ENCODE results near the gene ITPA. TPM values are rescaled to one million over a fixed set of nuclear protein-coding genes. Genes with fewer than 3 reads are reported as not detected.

ITPA gene
- total and polyA plus RNA-seq, 2 of the 4 experiments (the other 2 are of a cell fraction) = 32.4 to 49.0 TPM

DNA sequence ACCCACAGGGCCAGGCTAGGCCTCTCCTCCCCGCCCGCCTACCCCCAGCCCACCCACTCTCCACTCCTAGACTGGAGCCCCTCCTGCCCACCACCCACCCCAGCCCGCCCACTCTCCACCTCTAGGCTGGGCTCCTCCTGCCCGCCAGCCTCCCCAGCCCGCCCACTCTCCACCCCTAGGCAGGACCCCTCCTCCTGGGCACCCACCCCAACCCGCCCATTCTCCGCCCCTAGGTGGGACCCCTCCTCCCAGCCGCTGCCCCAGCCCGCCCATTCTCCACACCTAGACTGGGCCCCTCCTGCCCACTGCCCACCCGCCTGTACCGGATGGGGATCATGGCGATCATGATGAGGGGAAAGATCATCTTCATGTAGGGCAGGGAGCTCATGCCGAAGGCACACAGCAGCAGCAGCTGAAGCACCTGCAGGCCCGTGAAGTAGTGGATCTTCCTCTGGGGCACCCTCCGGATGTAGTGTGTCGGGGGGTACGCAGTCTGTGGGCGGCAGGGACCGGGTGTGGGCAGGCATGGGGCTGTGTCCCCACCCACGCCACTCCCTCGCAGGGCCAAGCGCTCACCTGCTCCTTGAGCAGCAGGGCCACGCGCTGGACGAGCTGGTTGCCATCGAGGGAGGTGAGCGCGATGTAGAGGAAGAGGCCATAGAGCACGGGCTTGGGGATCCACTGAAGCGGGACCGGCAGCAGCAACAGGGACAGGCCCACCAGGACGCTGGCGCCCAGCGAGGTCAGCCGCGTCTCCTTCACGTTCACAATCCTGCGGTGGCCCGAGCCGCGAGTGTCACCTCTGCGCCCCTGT, 18.8 kb downstream of the ITPA start:
- no TSS peak for BruUV-seq (replicated peaks)

More for the DNA sequence above, 18.8 kb downstream of the ITPA start:
- Histone ChIP-seq H3K14ac (replicated peaks; ENCODE audit: low read depth, low read length) (no peak overlapping the region), H3K4me1 (ENCODE audit: control insufficient read depth, insufficient read depth, low read length) (no peaks in the 10 kb centered on the region), H2BK120ac (ENCODE audit: low read depth, low read length) (no peak overlapping the region), H3K4me3 (ENCODE audit: insufficient read depth, low read depth, low read length) (no peak overlapping the region), H2BK15ac (ENCODE audit: low read depth, low read length) (no peak overlapping the region), H2BK20ac (ENCODE audit: low read depth, low read length) (no peak overlapping the region), H3K4me2 (ENCODE audit: low read depth, low read length) (no peak overlapping the region), H2AK9ac (replicated peaks; ENCODE audit: low read depth, low read length, poor library complexity) (no peak overlapping the region), H3K79me1 (ENCODE audit: low read depth in 1 of 2, low read length in 2 of 2) (no peaks in the 10 kb centered on the region), H3K27me3 (ENCODE audit: control insufficient read depth, insufficient read depth, low read length) (no peaks in the 10 kb centered on the region), H4K8ac (ENCODE audit: low read depth in 2 of 2, low read length in 2 of 2) (no peak overlapping the region), H3K9me1 (ENCODE audit: insufficient read depth, low read length) (no peaks in the 10 kb centered on the region), H4K5ac (ENCODE audit: low read depth, low read length) (no peak overlapping the region), H3K56ac (ENCODE audit: extremely low read depth, insufficient read depth, low read length) (no peak overlapping the region), H3K4ac (ENCODE audit: low read depth, low read length) (no peak overlapping the region), H2AK5ac (ENCODE audit: low read depth, low read length) (no peak overlapping the region), H3K23ac (ENCODE audit: low read depth, low read length) (no peak overlapping the region), H4K91ac (ENCODE audit: insufficient read depth, low read depth, low read length) (no peak overlapping the region), H3K36me3 (ENCODE audit: control insufficient read depth, insufficient read depth, low read length) (peaks cover 7% of the 10 kb centered on the region; the same call in 1 of the 2 replicates), H3K9ac (ENCODE audit: low read depth, low read length) (no peak overlapping the region), H4K20me1 (ENCODE audit: insufficient read depth, low read length) (no peaks in the 10 kb centered on the region), H2AFZ (replicated peaks; ENCODE audit: low read length, poor library complexity) (peak overlapping the region; percentile 43), H3K27ac (ENCODE audit: insufficient read depth, low read length) (no peak overlapping the region), H2BK5ac (ENCODE audit: low read depth, low read length, poor library complexity, severe bottlenecking) (no peak overlapping the region), H3K9me3 (ENCODE audit: control insufficient read depth, insufficient read depth, low read length) (no peaks in the 10 kb centered on the region), H3K18ac (ENCODE audit: low read depth, low read length) (no peak overlapping the region)
- WGBS, 2 experiments (ENCODE audit: extremely low coverage in 2 of 2, insufficient read length in 1 of 2) = 89% methylated on average over 25 of the region's 42 CpGs; no CpG with 5 or more reads in 1 of the 2 experiments
- TF ChIP-seq BHLHE40 (IDR thresholded peaks at IDR 0.05; ENCODE audit: low read depth, low read length) (no peak), MXI1 (IDR thresholded peaks at IDR 0.05; ENCODE audit: borderline replicate concordance, low read depth, low read length) (no peak), FOS (IDR thresholded peaks at IDR 0.05; ENCODE audit: low read depth, low read length) (no peak), NFE2L2 (IDR thresholded peaks at IDR 0.05; ENCODE audit: low read depth, low read length) (no peak), MAFK (IDR thresholded peaks at IDR 0.05; ENCODE audit: low read depth, low read length) (no peak), CHD1 (IDR thresholded peaks at IDR 0.05; ENCODE audit: low read depth, low read length) (no peak), CEBPB (IDR thresholded peaks at IDR 0.05; ENCODE audit: low read depth, low read length) (no peak), RCOR1 (IDR thresholded peaks at IDR 0.05; ENCODE audit: insufficient replicate concordance, low read length) (no peak), POLR2A (IDR thresholded peaks at IDR 0.05; ENCODE audit: low read depth, low read length) (no peak), RAD21 (IDR thresholded peaks at IDR 0.05; ENCODE audit: low read length) (no peak), SMC3 (IDR thresholded peaks at IDR 0.05; ENCODE audit: low read depth, low read length) (no peak), MAZ (IDR thresholded peaks at IDR 0.05; ENCODE audit: borderline replicate concordance, low read depth, low read length) (no peak), RFX5 (IDR thresholded peaks at IDR 0.05; ENCODE audit: low read depth, low read length) (no peak)
- TF ChIP-seq, protein P1, sequence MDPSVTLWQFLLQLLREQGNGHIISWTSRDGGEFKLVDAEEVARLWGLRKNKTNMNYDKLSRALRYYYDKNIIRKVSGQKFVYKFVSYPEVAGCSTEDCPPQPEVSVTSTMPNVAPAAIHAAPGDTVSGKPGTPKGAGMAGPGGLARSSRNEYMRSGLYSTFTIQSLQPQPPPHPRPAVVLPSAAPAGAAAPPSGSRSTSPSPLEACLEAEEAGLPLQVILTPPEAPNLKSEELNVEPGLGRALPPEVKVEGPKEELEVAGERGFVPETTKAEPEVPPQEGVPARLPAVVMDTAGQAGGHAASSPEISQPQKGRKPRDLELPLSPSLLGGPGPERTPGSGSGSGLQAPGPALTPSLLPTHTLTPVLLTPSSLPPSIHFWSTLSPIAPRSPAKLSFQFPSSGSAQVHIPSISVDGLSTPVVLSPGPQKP (IDR thresholded peaks at IDR 0.05; ENCODE audit: borderline replicate concordance, low read depth, low read length) = no peak
- TF ChIP-seq, protein P2, sequence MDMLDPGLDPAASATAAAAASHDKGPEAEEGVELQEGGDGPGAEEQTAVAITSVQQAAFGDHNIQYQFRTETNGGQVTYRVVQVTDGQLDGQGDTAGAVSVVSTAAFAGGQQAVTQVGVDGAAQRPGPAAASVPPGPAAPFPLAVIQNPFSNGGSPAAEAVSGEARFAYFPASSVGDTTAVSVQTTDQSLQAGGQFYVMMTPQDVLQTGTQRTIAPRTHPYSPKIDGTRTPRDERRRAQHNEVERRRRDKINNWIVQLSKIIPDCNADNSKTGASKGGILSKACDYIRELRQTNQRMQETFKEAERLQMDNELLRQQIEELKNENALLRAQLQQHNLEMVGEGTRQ (IDR thresholded peaks at IDR 0.05; ENCODE audit: low read depth, low read length) = no peak
- TF ChIP-seq, protein P3, sequence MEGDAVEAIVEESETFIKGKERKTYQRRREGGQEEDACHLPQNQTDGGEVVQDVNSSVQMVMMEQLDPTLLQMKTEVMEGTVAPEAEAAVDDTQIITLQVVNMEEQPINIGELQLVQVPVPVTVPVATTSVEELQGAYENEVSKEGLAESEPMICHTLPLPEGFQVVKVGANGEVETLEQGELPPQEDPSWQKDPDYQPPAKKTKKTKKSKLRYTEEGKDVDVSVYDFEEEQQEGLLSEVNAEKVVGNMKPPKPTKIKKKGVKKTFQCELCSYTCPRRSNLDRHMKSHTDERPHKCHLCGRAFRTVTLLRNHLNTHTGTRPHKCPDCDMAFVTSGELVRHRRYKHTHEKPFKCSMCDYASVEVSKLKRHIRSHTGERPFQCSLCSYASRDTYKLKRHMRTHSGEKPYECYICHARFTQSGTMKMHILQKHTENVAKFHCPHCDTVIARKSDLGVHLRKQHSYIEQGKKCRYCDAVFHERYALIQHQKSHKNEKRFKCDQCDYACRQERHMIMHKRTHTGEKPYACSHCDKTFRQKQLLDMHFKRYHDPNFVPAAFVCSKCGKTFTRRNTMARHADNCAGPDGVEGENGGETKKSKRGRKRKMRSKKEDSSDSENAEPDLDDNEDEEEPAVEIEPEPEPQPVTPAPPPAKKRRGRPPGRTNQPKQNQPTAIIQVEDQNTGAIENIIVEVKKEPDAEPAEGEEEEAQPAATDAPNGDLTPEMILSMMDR (conservative IDR thresholded peaks at IDR 0.05; ENCODE audit: low read depth, low read length) = no peak
- CTCF ChIA-PET = no interaction called here
- no peak for ATAC-seq (ENCODE audit: low read depth)
- dilution Hi-C loops (cut with HindIII; ENCODE audit: low sequenced_read_pairs, unreplicated experiment) = no loop called here
- in situ Hi-C loops (cut with MboI; ENCODE audit: low sequenced_read_pairs) = no loop called here
- intact Hi-C loops (cut with micrococcal nuclease) = no loop called here
- POLR2A ChIA-PET (ENCODE audit: unreplicated experiment) = no interaction called here
- no peak for DNase-seq

All from IMR-90 (cell line).